NCI-H1105 treated with DMSO at 0.1 percent for 48 hours (cell line): ENCODE data around the gene SPP1.

Experiments
- DNase-seq: peaks from one replicate; lab custom pipeline; 2025; lab: John Stamatoyannopoulos, UW

SPP1 gene

DNA sequence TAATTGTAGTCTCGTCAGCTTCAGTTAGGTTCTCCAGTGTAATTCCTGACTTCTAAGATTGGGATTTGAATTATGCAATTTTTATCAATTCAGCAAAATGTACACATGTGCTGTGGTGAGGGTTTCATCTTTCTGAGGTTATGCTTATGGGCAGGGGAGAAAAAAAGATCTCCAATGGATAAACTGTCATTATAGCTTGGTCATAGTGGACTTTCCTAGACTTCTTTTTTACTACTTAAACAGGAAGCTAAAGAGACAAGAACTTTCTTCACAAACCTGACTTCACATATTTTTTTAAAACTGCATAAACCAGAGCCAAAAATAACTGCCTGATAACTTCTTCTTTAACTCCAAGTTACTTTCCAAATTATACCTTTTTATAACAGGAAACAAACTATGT, 21.7 kb upstream of the SPP1 start:
- no peak for DNase-seq

GRCh38 chr4:87956501-87956900, 19.0 kb upstream of the SPP1 start:
- DNase-seq = no peak

GRCh38 chr4:87957061-87957460, 18.5 kb upstream of the SPP1 start:
- no peak for DNase-seq

DNA sequence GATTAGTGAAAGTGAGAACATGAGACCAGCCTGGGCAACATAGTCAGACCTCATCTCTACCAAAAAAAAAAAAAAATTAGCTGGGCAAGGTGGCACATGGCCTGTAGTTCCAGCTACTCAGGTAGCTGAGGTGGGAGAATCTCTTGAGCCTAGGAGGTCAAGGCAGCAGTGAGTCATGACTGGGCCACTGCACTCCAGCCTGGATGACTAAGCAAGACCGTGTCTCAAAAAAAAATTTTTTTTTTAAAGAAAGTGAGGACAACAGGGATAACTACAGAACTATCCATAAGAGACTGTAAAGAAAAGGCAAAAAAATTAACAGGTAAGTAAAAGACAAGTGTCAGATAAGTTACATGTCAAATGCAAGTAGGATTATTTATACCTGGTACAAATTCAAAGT, 13.5 kb upstream of the SPP1 start:
- no peak for DNase-seq

GRCh38 chr4:87962398-87963146, 12.9 kb upstream of the SPP1 start:
- no peak for DNase-seq

GRCh38 chr4:87965501-87965975, 10.0 kb upstream of the SPP1 start:
- no peak for DNase-seq

GRCh38 chr4:87966095-87966496, 9.4 kb upstream of the SPP1 start:
- DNase-seq = no peak

DNA sequence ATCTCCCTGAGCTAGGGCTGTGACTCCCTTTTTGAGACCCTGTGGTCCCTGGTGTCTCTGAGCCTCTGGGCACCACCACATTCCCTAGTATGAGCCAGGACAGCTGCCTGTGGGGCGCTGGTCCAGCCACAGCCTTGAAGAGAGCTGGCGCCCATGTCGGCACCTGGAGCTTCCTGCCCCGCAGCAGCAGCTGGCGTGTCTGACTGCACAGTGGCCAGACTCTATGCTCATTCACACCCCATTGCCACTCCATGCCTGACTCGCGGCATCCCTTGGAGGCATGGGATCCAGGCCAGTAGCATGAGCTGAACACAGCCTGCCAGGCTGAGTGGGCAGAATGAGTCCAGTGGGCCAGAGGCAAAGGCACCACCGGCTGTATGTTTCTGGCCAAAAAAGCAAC, 8.3 kb upstream of the SPP1 start:
- no peak for DNase-seq

GRCh38 chr4:87970121-87970520, 5.4 kb upstream of the SPP1 start:
- no peak for DNase-seq

DNA sequence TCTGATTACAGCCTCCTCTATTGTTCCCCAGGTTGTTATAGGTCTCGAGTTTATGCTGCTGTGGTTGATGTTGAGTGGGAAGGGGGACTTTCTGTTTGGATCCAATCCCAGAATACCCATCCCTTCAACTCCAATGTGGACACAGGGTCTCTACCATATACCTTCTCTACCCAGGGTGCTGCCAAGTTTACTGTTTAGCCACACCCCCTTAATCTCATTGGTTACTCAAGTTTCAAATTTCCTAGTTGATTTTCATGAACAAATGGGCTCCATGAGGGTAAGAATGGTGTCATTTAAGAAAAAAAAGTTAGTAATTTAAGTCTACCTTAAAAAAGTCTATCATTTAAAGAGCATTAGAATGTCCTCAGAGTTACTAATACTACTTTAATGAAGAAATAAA, 3.6 kb upstream of the SPP1 start:
- DNase-seq = no peak

DNA sequence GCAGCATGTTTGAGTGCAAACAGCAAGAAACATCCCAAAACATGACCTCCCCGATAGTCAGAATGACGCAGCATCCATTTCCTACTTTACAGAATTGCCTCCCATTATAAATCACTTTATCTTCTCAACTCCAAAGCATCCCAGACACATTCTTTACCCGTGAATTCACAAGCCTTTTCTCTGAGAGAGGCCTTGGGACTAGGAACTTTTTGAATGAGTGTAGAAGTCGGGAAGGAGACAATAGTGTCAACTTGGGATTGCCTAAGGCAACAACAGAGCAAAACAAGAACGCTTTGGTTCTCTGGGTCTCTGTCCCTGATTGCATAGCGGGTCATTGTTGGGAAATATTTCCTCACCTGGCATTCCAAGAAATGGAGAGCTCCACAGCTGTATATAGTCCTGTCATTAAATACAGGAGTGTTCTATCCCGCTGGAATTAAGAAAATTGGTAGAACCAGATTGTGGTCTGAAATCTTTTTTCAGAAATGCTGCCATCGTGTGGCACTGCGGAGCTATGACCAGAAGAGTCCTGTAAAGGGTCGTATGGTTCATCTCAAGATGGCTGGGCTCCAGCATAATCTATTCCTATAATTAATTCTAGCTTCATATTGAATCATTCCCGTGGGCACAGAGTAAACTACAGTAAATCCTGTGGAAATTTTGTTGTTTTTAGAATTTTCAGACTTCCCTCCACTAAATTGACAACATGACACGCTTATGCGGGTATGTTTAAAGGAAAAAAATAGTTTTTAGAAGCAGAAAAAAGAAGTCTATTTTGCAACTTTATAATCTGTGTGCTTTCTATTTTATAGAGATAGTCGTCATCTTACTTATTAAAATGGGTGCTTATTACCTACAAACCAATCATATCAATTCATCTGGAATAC, 2.0 kb upstream of the SPP1 start:
- DNase-seq = peak; percentile 64

DNA sequence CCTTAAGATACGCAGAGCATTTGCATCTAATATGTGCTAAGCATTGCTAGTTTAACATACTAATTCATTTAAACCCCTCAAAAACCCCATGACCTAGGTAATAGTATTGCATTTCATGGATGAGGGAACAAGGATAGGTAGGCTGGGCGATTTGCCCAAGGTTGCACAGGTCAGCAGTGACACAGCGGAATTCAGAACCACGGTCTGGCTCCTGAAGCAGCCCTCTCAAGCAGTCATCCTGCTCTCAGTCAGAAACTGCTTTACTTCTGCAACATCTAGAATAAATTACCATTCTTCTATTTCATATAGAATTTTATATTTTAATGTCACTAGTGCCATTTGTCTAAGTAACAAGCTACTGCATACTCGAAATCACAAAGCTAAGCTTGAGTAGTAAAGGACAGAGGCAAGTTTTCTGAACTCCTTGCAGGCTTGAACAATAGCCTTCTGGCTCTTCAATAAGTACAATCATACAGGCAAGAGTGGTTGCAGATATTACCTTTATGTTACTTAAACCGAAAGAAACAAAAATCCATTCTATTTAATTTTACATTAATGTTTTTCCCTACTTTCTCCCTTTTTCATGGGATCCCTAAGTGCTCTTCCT, 555 bp upstream of the SPP1 start:
- no peak for DNase-seq

- no peak for DNase-seq
These were observed 2.2 kb downstream of the SPP1 start for GRCh38 chr4:87977521-87978278.

GRCh38 chr4:87978681-87979080, 3.2 kb downstream of the SPP1 start:
- DNase-seq = no peak

- DNase-seq = no peak
These were observed 4.3 kb downstream of the SPP1 start for GRCh38 chr4:87979810-87980209.

DNA sequence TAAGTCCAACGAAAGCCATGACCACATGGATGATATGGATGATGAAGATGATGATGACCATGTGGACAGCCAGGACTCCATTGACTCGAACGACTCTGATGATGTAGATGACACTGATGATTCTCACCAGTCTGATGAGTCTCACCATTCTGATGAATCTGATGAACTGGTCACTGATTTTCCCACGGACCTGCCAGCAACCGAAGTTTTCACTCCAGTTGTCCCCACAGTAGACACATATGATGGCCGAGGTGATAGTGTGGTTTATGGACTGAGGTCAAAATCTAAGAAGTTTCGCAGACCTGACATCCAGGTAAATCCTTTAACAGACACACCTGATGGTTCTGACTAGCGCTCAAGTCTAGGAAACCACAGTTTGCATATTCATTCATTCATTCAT, 6.0 kb downstream of the SPP1 start:
- DNase-seq = no peak

GRCh38 chr4:87982036-87982435, 6.5 kb downstream of the SPP1 start:
- DNase-seq = no peak

DNA sequence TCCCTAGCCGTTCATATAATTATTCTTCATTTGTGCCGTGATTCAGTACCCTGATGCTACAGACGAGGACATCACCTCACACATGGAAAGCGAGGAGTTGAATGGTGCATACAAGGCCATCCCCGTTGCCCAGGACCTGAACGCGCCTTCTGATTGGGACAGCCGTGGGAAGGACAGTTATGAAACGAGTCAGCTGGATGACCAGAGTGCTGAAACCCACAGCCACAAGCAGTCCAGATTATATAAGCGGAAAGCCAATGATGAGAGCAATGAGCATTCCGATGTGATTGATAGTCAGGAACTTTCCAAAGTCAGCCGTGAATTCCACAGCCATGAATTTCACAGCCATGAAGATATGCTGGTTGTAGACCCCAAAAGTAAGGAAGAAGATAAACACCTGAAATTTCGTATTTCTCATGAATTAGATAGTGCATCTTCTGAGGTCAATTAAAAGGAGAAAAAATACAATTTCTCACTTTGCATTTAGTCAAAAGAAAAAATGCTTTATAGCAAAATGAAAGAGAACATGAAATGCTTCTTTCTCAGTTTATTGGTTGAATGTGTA, 7.0 kb downstream of the SPP1 start:
- no peak for DNase-seq

DNA sequence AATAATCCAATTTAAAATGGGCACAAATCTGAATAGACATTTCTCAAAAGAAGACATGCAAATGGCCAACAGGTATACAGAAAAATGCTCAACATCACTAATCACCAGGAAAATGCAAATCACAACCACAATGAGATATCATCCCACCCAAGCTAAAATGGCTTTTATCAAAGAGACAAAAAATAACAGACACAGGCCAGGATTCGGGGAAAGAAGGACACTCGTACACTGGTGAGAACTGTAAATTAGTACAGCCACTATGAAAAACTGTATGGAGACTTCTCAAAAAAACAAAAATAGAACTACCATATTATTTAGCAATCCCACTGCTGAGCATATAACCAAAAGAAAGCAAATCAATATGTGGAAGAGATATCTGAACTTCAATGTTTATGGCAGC, 8.5 kb downstream of the SPP1 start:
- no peak for DNase-seq

DNA sequence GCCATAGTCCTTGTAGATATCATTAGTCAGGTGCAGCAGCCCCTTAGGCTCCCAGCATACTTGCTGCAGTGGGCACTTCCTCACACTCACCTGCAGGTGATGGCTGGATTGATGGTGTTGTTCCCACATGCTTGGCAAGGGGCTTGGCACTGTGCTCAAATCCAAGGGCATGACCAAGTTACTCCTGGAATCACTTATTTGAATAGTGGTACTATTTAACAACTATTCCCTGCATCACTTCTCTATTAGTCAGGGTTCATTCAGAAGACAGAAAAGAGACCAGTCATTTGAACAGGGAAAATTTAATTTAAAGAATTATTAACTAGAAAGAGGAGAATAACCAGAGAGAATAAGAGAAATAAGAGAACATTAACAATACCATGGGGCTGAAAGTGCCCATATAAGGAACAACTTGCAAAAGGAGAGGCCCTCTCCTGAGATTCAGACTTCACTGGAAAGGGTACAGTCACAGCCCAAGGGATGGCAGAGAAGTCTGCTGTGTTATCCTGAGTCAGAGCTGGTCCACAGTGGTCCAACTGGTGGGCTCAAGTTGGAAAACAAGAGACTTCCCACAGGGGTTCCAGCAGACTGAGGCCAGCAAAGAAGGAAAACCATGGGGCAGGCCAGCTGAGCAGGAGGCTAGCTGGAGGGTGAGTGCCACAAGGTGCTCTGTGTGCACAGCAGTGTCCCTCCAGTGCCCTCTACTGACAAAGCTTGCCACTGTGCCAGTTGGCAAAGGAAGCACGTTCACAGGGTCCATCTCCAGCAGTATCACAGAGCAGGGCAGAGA, 9.8 kb downstream of the SPP1 start:
- DNase-seq = peak; percentile 37

DNA sequence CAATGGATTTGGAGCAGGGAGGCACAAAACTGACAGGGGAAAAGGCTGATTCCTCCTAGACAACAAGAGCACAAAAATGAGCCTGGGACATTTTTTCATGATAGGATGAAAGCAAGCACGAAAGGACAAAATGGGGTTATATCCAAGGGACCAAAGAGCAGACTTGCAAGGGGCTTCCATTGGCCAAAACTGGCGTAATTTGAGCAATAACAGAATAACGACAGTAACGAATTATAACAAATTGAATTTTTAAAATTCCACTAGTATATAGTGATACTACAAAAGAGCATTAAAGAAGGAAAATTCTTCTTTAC, 10.3 kb downstream of the SPP1 start:
- DNase-seq = no peak
